ENCODE results near the gene GHDC.
"Not testable (repeated sequence)": the region's sequence is repeated elsewhere in the genome, so short reads cannot be mapped to it uniquely, and the experiment has no call there.

GHDC gene

GRCh38 chr17:42188749-42189650 is 5.3 kb downstream of the GHDC start:
- no peak overlapping the region for H3K4me3 ChIP-seq (ENCODE audit: low read depth, low read length)
- no peak for TF ChIP-seq CTCF (conservative IDR thresholded peaks at IDR 0.05; ENCODE audit: low read depth, low read length)
- DNase-seq (ENCODE audit: low read depth) = no peak

GRCh38 chr17:42187833-42188232 is 6.5 kb downstream of the GHDC start:
- DNase-seq (ENCODE audit: low read depth) = no peak
- TF ChIP-seq CTCF (conservative IDR thresholded peaks at IDR 0.05; ENCODE audit: low read depth, low read length) = no peak

GRCh38 chr17:42186191-42186590 is 8.1 kb downstream of the GHDC start:
- H3K4me3 ChIP-seq (ENCODE audit: low read depth, low read length); DNase-seq (ENCODE audit: low read depth): not testable (repeated sequence)

More at GRCh38 chr17:42187833-42188232, 6.5 kb downstream of the GHDC start:
- no peak overlapping the region for H3K4me3 ChIP-seq (ENCODE audit: low read depth, low read length)

GRCh38 chr17:42185621-42185930 is 8.7 kb downstream of the GHDC start:
- no peak overlapping the region for H3K4me3 ChIP-seq (ENCODE audit: low read depth, low read length)
- DNase-seq (ENCODE audit: low read depth) = no peak
- TF ChIP-seq CTCF (conservative IDR thresholded peaks at IDR 0.05; ENCODE audit: low read depth, low read length) = no peak

GRCh38 chr17:42184713-42185620 is 9.3 kb downstream of the GHDC start, which contains the start of gene HCRT:
Gene HCRT (minus strand): TSS chr17:42185452. CDS start chr17:42185365, 87 bp downstream.
- TF ChIP-seq CTCF (conservative IDR thresholded peaks at IDR 0.05; ENCODE audit: low read depth, low read length) = no peak
- no peak for DNase-seq (ENCODE audit: low read depth)
- H3K4me3 ChIP-seq (ENCODE audit: low read depth, low read length) = peak within 1 kb of the TSS; percentile 42

- TF ChIP-seq CTCF (conservative IDR thresholded peaks at IDR 0.05; ENCODE audit: low read depth, low read length) = peak; percentile 58
- peak overlapping the region; percentile 64 for H3K4me3 ChIP-seq (ENCODE audit: low read depth, low read length)
- peak; percentile 72 for DNase-seq (ENCODE audit: low read depth)
Measured at GRCh38 chr17:42183741-42184711, 10.3 kb downstream of the GHDC start.

Data from choroid plexus epithelial cell (primary cell).